GM12891 (cell line): ENCODE data around the gene KCTD11.
"Not testable (repeated sequence)": the region's sequence is repeated elsewhere in the genome, so short reads cannot be mapped to it uniquely, and the experiment has no call there.

ENCODE experiments used
- DNase-seq: peaks from one replicate; pipeline ENCODE4 v3.0.0; 2011; ENCODE audit warnings: low spot score; ENCODE audit not compliant: insufficient read length
- FAIRE-seq: peaks from 2 replicates; lab custom pipeline; 2011; peaks lifted over from hg19 to GRCh38; lab: Jason Lieb, UNC
- PAX5 ChIP-seq: IDR thresholded peaks from 2 replicates; pipeline ENCODE4 v1.6.1; 2011; ENCODE audit warnings: low read length, moderate library complexity, mild to moderate bottlenecking; ENCODE audit not compliant: insufficient read depth, severe bottlenecking
- POLR2A ChIP-seq: IDR thresholded peaks from 2 replicates; pipeline ENCODE4 v1.6.1; 2011; ENCODE audit warnings: low read depth, low read length, control low read depth
- POLR2AphosphoS5 ChIP-seq: IDR thresholded peaks from 2 replicates; pipeline ENCODE4 v1.6.1; 2011; ENCODE audit warnings: low read depth, low read length, control low read depth
- POU2F2 ChIP-seq: IDR thresholded peaks from 2 replicates; pipeline ENCODE4 v1.6.1; 2011; ENCODE audit warnings: low read depth, mild to moderate bottlenecking, control low read depth, low read length, moderate library complexity
- SPI1 ChIP-seq: IDR thresholded peaks from 2 replicates; pipeline ENCODE4 v1.6.1; 2011; ENCODE audit warnings: low read depth, low read length, control low read depth
- TAF1 ChIP-seq: IDR thresholded peaks from 2 replicates; pipeline ENCODE4 v1.6.1; 2011; ENCODE audit warnings: low read depth, low read length, control low read depth

The KCTD11 gene

DNA sequence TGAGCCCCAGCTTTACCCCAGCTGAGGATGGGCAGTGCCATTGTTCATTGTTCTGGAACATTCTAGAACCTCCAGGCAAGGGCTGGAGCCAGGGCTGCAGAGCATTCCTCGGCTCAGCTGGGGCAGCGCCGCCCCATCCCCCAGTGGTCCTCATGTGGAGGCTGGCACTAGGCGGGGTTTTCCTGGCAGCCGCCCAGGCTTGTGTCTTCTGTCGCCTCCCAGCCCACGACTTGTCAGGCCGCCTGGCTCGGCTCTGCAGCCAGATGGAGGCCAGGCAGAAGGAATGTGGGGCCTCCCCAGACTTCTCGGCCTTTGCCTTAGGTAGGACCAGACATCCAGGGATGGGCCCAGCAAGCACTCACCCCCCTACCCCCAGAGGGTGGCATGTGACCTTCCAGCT, 3.1 kb downstream of the KCTD11 start, which contains the start of gene TMEM95:
TSS of gene TMEM95 (plus strand) at position 104 of the 400 bp plus-strand sequence. CDS start at position 153, 49 bp downstream.
- DNase-seq (no peak), FAIRE-seq (no peak)
- no peak for TF ChIP-seq POLR2AphosphoS5
- TF ChIP-seq POU2F2: no peak
- TF ChIP-seq PAX5: no peak
- no peak for TF ChIP-seq TAF1
- TF ChIP-seq SPI1: no peak
- no peak for TF ChIP-seq POLR2A

DNA sequence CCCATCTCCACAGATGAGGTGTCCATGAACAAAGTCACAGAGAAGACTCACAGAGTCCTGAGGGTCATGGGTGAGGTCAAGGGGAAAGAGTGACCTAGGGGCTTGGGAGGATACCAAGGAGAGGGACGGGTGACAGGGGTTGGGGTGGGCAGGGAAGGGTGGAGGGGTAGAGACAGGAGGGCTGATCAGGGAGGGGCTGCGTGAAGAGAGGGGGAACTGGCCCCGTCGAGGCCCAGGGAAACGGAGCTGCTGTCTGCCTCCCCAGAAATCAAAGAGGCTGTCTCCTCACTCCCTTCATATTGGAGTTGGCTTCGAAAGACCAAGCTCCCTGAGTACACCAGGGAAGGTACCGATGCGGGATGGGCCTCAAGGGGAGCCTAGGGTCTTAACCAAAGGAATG, 3.6 kb downstream of the KCTD11 start:
- TF ChIP-seq TAF1: no peak
- TF ChIP-seq POU2F2: no peak
- no peak for TF ChIP-seq PAX5
- TF ChIP-seq POLR2AphosphoS5: no peak
- no peak for TF ChIP-seq SPI1
- no peak for TF ChIP-seq POLR2A
- no peak for DNase-seq
- no peak for FAIRE-seq

DNA sequence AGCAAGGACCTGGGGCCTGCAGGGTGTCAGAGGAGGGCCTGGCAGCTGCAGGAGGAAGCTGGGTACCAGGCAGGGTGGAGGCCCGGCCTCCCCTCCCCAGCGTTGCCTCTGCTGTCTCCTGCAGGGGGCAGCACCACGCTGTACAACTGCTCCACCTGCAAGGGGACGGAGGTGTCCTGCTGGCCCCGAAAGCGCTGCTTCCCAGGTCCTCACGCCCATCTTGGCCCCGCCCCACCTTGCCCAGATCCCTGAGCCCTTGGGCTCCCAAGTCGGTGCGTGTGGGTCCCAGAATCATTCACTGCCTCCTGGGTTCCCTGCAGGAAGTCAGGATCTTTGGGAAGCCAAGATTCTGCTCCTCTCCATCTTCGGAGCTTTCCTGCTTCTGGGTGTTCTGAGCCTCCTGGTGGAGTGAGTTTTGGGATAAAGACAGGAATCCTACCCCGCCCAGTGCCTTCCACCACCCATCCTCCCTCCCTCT, 4.1 kb downstream of the KCTD11 start:
- FAIRE-seq: peak; percentile 99
- TF ChIP-seq TAF1: no peak
- TF ChIP-seq SPI1: peak; percentile 5; the same call in 1 of the 2 replicates
- no peak for TF ChIP-seq PAX5
- no peak for TF ChIP-seq POU2F2
- DNase-seq: peak; percentile 83

DNA sequence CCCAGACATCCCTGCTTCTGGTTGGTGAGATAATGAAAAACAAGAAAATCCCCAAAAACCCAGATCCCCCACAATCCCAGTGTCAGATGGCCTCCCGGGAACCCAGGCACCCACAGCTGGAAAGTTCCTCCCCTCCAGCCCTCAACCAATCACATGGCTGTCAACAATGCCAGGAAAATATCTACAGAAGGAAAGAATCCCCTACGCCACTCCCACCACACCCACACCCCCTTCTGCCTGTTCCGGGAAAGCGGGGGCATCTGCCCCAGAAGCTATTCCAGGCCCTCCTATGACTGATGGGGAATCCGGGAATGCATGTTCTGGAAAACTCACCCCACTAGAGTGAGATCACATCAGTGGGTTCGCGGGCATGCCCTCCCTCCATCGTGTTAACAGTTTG, 4.8 kb downstream of the KCTD11 start:
- DNase-seq (no peak), FAIRE-seq (no peak)
- TF ChIP-seq POU2F2 (no peak), POLR2AphosphoS5 (no peak), SPI1 (no peak), TAF1 (no peak), PAX5 (no peak), POLR2A (no peak)

DNA sequence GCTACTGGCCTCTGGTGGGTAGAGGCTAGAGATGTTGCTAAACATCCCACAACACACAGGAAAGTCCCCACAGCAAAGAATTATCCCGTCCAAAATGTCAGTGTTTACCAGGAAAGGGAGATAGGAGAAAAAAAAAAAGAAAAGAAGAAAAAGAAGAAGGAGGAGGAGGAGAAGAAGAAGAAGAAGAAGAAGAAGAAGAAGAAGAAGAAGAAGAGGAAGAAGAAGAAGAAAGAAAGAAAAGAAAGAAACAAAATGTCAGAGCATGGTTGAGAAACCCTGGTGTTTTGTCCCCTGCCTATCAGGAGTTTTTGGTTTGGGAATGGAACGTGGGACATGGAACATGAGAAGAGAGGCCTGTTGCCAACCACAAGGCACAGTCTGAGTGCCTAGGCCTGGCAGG, 5.4 kb downstream of the KCTD11 start:
- FAIRE-seq: no peak
- TF ChIP-seq PAX5 (no peak), TAF1 (no peak), POU2F2 (no peak), POLR2A (no peak), POLR2AphosphoS5 (no peak), SPI1 (no peak)
- DNase-seq: no peak

DNA sequence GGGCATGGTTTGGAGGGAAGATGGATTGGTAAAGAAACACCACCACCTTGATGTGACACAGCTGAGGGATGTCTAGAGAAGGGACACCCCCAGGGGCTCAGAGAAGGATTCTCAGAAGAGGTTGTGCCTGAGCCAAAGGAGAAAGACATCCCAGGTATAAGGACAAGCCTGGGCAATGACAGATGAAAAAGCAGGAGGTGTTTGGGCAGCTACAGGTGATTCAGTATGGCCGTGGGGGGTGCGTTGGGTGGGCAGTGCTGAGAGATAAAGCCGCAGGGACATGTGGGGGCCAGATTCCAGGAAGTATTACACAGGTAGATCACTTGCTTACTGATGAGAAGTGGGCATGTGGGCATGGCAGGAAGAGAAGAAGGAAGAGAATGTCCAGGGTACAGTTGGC, 9.9 kb downstream of the KCTD11 start:
- FAIRE-seq (no peak), DNase-seq (no peak)
- TF ChIP-seq POLR2A (no peak), SPI1 (no peak), TAF1 (no peak), PAX5 (no peak), POLR2AphosphoS5 (no peak)

DNA sequence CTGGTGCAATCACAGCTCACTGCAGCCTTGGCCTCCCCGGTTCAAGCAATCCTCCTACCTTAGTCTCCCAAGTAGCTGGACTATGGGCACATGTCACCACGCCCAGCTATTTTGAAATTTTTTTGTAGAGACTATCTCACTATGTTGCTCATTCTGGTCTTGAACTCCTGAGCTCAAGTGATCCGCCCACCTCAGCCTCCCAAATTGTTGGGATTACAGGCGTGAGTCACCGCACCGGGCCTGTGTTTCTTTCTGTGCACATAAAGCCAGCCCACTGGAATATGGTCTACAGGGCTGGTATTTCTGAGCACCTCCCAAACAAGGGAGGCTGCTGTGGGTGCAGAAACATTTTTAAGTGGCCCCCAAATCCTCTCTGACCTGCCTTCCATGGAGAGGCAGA, 11.3 kb downstream of the KCTD11 start:
- DNase-seq (no peak), FAIRE-seq (no peak)
- TF ChIP-seq TAF1 (no peak), POLR2A (no peak), PAX5 (no peak), POLR2AphosphoS5 (no peak), POU2F2 (no peak), SPI1 (no peak)

DNA sequence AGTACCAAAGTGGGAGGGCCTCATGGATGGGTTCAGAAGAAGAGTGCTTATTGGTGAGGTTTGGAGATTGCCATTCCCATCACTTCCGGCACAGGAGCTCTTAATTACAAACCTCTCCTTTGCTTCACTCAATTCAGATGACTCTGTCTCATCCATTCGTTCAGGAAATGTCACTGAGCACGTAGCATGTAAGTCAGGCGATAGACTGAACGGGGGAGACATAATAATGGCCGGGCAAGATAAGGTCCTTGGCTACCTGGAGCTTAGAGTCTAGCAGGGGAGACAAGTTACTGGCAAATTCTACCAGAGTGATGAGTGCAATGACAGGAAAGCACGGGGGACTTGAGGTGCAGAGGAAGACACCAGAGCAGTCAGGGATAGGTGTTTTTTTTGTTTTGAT, 14.0 kb downstream of the KCTD11 start:
- peak; percentile 78 for FAIRE-seq
- not testable (repeated sequence) for DNase-seq

DNA sequence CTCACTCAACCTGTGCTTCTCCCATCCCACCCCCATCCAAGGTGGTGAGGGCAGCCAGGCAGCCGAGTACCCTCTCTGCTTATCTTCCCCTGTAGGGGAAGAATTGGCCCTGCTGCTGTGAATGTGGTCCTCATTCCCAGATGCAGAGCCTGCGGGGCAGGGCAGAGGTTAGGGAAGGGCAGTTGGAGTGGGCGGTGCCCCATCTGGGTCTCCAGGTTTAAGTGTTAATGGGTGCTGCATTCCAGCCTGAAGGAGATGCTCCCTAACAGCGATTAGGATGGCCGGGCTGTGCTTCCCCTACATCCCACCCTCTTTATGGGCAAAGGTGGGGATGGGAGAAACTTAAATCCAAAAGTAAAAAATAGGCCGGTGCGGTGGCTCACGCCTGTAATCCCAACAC, 15.1 kb downstream of the KCTD11 start:
- no peak for TF ChIP-seq POLR2AphosphoS5
- TF ChIP-seq POU2F2: no peak
- no peak for TF ChIP-seq POLR2A
- TF ChIP-seq TAF1: no peak
- TF ChIP-seq PAX5: no peak
- no peak for TF ChIP-seq SPI1
- DNase-seq: no peak
- no peak for FAIRE-seq

DNA sequence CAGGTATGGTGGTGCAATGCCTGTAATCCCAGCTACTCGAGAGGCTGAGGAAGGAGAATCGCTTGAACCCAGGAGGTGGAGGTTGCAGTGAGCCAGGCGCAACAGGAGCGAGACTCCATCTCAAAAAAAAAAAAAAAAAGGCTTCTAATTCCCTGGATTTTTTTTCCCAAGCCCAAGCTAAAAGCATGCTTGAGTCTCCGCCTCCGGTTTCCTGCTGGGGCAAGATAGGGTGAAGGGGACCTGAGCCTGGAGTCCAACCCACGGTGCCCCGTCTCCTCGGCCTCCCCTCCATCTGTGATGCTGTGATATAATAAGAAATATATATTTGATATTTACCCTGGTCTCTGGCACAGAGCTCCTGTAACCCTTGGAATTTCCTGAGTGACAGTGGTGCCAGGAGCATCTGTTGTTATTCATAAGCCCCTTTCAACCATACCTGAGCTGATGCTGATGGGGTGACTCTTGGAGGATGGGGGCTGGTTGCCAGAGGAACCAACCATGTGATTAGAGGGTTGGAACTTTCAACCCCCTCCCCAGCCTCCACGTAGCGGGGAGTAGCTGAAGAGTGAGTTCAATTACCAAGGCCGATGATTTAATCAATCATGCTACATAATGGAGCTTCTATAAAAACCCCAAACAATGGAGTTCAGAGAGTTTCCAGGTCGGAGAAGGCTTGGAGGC, 16.1 kb downstream of the KCTD11 start:
- FAIRE-seq (no peak), DNase-seq (no peak)

DNA sequence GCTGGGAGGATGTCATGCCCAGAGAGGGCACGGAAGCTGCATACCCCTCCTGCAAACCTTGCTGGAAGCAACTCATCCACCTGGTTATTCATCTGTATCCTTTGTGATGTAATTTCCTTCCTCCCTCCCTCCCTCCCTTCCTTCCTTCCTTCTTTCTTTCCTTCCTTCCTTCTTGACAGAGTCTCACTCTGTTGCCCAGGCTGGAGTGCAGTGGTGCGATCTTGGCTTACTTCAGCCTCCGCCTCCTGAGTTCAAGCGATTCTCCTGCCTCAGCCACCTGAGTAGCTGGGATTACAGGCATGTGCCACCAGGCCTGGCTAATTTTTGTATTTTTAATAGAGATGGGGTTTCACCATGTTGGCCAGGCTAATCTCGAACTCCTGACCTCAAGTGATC, 16.6 kb downstream of the KCTD11 start:
- DNase-seq, FAIRE-seq: not testable (repeated sequence)

More for the DNA sequence above, 16.1 kb downstream of the KCTD11 start:
- TF ChIP-seq TAF1 (no peak), SPI1 (no peak), POU2F2 (no peak), POLR2A (no peak), POLR2AphosphoS5 (no peak), PAX5 (no peak)
